ENCODE measurements around the gene GSTCD. TPM values are rescaled to one million over a fixed set of nuclear protein-coding genes. Genes with fewer than 3 reads are reported as not detected.
A peak's percentile ranks its signal among the peaks of the same experiment; 100 is the strongest.
"Not testable (repeated sequence)": the region's sequence is repeated elsewhere in the genome, so short reads cannot be mapped to it uniquely, and the experiment has no call there.

Gene GSTCD
- total RNA-seq, 1 donor from 2014 or later = 14.0 TPM

DNA sequence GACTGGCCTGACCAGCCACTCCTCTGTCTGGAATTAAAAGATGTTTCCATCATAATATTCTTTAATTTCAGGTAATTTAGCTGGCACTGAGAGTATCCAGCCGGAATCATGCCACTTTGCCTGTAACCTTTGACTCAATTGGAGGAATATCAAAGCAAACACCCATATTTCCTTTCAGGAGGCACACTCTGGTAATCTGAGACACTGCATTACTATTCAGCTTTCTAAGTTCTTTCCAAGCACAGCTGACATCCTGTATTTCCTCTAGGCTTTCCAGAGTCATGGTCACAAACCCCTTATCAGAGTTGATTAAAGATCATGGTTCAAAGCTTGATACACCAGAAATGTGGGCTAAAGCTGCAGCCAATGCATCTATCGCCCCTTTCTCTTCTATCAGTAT is 29.4 kb upstream of the GSTCD start:
- no peaks in the 10 kb centered on the region for H3K9me3 Mint-ChIP-seq (ENCODE audit: unreplicated experiment)
- DNase-seq (ENCODE audit: low spot score) = no peak
- no peaks in the 10 kb centered on the region for H3K27me3 Mint-ChIP-seq (ENCODE audit: unreplicated experiment)
- no peak overlapping the region for H3K4me3 Mint-ChIP-seq (ENCODE audit: unreplicated experiment)
- peaks cover 9% of the 10 kb centered on the region for H3K4me1 Mint-ChIP-seq (ENCODE audit: unreplicated experiment)
- TF ChIP-seq, protein P1, sequence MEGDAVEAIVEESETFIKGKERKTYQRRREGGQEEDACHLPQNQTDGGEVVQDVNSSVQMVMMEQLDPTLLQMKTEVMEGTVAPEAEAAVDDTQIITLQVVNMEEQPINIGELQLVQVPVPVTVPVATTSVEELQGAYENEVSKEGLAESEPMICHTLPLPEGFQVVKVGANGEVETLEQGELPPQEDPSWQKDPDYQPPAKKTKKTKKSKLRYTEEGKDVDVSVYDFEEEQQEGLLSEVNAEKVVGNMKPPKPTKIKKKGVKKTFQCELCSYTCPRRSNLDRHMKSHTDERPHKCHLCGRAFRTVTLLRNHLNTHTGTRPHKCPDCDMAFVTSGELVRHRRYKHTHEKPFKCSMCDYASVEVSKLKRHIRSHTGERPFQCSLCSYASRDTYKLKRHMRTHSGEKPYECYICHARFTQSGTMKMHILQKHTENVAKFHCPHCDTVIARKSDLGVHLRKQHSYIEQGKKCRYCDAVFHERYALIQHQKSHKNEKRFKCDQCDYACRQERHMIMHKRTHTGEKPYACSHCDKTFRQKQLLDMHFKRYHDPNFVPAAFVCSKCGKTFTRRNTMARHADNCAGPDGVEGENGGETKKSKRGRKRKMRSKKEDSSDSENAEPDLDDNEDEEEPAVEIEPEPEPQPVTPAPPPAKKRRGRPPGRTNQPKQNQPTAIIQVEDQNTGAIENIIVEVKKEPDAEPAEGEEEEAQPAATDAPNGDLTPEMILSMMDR (IDR thresholded peaks at IDR 0.05; ENCODE audit: unreplicated experiment) = no peak
- H3K27ac Mint-ChIP-seq (ENCODE audit: unreplicated experiment) = no peak overlapping the region
- no peaks in the 10 kb centered on the region for H3K36me3 Mint-ChIP-seq (ENCODE audit: low read depth, unreplicated experiment)

DNA sequence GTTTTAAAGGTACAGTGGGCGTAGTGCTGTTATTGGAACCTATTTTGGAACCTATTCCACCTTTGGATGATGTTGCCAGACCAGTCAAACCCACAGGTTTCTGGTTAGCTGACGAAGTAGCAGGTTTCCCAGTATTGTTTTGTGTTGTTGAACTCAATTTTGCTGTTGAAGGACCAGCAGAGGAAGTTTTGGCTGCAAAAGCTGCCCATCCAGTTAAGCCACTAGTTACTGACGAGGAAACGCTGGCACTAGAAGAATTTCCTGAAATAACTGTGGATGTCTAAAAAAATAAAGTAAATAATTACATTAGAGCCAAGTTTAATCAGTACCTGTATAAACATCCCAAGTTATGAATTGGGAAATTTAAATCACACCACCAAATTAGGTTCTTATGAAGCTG is 25.5 kb upstream of the GSTCD start:
- peaks cover 9% of the 10 kb centered on the region for H3K4me1 Mint-ChIP-seq (ENCODE audit: unreplicated experiment)
- TF ChIP-seq, protein P1 (IDR thresholded peaks at IDR 0.05; ENCODE audit: unreplicated experiment) = no peak
- no peak overlapping the region for H3K4me3 Mint-ChIP-seq (ENCODE audit: unreplicated experiment)
- no peaks in the 10 kb centered on the region for H3K27me3 Mint-ChIP-seq (ENCODE audit: unreplicated experiment)
- peak overlapping the region; percentile 36 for H3K27ac Mint-ChIP-seq (ENCODE audit: unreplicated experiment)
- H3K9me3 Mint-ChIP-seq (ENCODE audit: unreplicated experiment) = no peaks in the 10 kb centered on the region
- no peaks in the 10 kb centered on the region for H3K36me3 Mint-ChIP-seq (ENCODE audit: low read depth, unreplicated experiment)
- no peak for DNase-seq (ENCODE audit: low spot score)

DNA sequence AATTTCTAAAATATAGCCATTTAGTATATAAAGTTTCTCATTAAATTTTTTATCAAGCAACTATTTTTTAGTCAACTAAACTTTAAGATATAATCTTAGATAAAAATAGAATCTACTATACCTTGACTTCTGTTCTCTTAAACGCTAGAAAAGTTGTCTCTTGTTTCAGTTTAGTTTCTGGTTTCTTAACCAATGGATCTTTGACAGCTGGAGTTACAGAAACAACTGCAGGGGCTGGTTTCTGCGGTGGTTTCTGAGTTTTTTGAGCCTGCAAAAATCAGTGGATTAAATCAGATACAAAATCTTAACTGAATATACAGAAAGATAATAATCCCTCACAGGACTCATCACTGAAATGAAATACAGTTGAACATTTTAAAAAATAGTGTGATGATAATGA is 22.0 kb upstream of the GSTCD start:
- Mint-ChIP-seq H3K4me1 (ENCODE audit: unreplicated experiment) (peaks cover 5% of the 10 kb centered on the region), H3K27me3 (ENCODE audit: unreplicated experiment) (no peaks in the 10 kb centered on the region), H3K9me3 (ENCODE audit: unreplicated experiment) (no peaks in the 10 kb centered on the region), H3K36me3 (ENCODE audit: low read depth, unreplicated experiment) (no peaks in the 10 kb centered on the region), H3K4me3 (ENCODE audit: unreplicated experiment) (no peak overlapping the region), H3K27ac (ENCODE audit: unreplicated experiment) (no peak overlapping the region)
- TF ChIP-seq, protein P1 (IDR thresholded peaks at IDR 0.05; ENCODE audit: unreplicated experiment) = no peak
- DNase-seq (ENCODE audit: low spot score) = no peak

DNA sequence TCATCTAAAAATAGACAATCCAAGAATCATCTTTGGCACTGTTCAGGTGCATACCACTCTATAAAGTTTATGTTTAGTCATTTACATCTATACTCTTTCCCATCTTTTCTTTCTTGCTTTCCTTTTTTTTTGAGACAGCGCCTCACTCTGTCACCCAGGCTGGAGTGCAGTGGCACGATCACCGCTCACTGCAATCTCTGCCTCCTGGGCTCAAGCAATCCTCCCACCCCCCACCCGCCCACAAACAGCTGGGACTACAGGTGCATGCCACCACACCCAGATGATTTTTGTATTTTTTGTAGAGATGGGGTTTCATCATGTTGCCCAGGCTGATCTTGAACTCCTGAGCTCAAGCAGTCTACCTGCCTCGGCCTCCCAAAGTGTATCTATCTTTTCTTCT is 13.8 kb upstream of the GSTCD start:
- not testable (repeated sequence) for DNase-seq (ENCODE audit: low spot score); H3K36me3 Mint-ChIP-seq (ENCODE audit: low read depth, unreplicated experiment); H3K27me3 Mint-ChIP-seq (ENCODE audit: unreplicated experiment); H3K4me1 Mint-ChIP-seq (ENCODE audit: unreplicated experiment); H3K27ac Mint-ChIP-seq (ENCODE audit: unreplicated experiment); H3K4me3 Mint-ChIP-seq (ENCODE audit: unreplicated experiment); H3K9me3 Mint-ChIP-seq (ENCODE audit: unreplicated experiment)

DNA sequence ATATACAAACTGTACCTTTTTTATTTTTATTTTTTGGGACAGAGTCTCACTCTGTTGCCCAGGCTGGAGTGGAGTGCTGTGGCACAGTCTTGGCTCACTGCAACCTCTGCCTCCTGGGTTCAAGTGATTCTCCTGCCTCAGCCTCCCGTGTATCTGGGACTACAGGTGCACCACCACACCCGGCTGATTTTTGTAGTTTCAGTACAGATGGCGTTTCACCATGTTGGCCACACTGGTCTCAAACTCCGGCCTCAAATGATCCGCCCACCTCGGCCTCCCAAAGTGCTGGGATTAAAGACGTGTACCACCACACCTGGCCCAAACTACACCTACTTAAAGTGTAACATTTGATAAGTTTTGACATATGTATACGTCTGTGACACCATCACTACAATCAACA is 12.8 kb upstream of the GSTCD start:
- not testable (repeated sequence) for H3K36me3 Mint-ChIP-seq (ENCODE audit: low read depth, unreplicated experiment); H3K9me3 Mint-ChIP-seq (ENCODE audit: unreplicated experiment); DNase-seq (ENCODE audit: low spot score); H3K4me1 Mint-ChIP-seq (ENCODE audit: unreplicated experiment); H3K4me3 Mint-ChIP-seq (ENCODE audit: unreplicated experiment); H3K27me3 Mint-ChIP-seq (ENCODE audit: unreplicated experiment); H3K27ac Mint-ChIP-seq (ENCODE audit: unreplicated experiment)

DNA sequence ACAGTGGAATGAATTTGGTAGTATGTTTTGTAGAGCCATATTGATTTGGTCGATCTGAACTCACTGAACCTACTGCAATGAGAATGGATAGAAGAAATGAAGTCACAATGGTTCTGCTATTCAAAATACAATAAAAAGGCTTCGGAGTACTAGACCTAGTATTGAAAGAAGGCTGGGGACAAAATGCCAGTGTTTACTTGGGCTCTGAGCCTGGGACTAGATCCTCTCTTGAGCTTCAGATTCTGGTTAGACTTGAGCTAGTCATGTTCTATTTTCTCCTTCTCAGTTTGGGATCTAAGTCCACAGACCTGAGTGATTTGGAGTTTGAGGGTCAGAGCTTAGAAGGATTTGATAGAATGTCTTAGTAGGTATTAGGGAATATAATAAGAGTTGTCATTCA is 10.0 kb upstream of the GSTCD start:
- H3K27ac Mint-ChIP-seq (ENCODE audit: unreplicated experiment) = no peak overlapping the region
- no peaks in the 10 kb centered on the region for H3K27me3 Mint-ChIP-seq (ENCODE audit: unreplicated experiment)
- DNase-seq (ENCODE audit: low spot score) = no peak
- TF ChIP-seq, protein P1 (IDR thresholded peaks at IDR 0.05; ENCODE audit: unreplicated experiment) = no peak
- H3K4me1 Mint-ChIP-seq (ENCODE audit: unreplicated experiment) = no peaks in the 10 kb centered on the region
- no peaks in the 10 kb centered on the region for H3K9me3 Mint-ChIP-seq (ENCODE audit: unreplicated experiment)
- no peak overlapping the region for H3K4me3 Mint-ChIP-seq (ENCODE audit: unreplicated experiment)
- H3K36me3 Mint-ChIP-seq (ENCODE audit: low read depth, unreplicated experiment) = no peaks in the 10 kb centered on the region

Measured in endothelial cell (in vitro differentiated cells).